ENCODE data around the gene MARCHF5.

Gene MARCHF5

DNA sequence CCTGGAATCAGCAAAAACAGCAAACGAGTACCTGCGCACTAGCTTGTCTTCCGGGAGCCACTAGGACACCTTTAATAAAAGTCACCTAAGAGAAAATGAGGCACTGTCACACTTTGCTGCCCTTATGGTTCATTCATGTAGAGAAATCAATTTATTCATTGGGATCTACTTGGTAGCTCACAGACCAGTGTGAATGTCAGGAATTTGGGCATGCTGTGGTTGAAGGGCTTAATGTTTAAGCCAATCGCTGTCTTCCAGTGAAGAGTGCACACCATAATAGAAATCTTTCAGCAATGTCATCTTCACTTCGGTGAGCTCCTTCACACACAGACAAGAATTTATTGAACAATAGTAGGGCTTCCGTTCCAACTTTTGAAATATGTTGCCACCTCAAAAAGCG lies 65.1 kb downstream of the MARCHF5 start:
- DNase-seq (ENCODE audit: low read depth): no peak
- no peak overlapping the region for H3K4me3 ChIP-seq (ENCODE audit: low read depth, low read length)
- TF ChIP-seq, protein P1, sequence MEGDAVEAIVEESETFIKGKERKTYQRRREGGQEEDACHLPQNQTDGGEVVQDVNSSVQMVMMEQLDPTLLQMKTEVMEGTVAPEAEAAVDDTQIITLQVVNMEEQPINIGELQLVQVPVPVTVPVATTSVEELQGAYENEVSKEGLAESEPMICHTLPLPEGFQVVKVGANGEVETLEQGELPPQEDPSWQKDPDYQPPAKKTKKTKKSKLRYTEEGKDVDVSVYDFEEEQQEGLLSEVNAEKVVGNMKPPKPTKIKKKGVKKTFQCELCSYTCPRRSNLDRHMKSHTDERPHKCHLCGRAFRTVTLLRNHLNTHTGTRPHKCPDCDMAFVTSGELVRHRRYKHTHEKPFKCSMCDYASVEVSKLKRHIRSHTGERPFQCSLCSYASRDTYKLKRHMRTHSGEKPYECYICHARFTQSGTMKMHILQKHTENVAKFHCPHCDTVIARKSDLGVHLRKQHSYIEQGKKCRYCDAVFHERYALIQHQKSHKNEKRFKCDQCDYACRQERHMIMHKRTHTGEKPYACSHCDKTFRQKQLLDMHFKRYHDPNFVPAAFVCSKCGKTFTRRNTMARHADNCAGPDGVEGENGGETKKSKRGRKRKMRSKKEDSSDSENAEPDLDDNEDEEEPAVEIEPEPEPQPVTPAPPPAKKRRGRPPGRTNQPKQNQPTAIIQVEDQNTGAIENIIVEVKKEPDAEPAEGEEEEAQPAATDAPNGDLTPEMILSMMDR (IDR thresholded peaks at IDR 0.05; ENCODE audit: control insufficient read depth, extremely low read depth, insufficient read depth): no peak

DNA sequence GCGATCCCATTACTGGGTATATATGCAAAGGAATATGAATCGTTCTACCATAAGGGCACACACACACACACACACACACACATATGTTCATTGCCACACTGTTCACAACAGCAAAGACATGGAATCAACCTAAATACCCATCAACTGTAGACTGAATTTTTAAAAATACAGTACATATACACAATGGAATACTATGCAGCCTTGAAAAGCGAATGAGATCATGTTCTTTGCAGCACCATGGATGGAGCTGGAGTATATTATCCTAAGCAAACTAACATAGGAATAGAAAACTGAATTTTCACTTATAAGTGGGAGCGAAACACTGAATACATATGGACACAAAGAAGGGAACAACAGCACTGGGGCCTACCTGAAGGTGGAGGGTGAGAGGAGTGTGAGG lies 72.5 kb downstream of the MARCHF5 start:
- no peak for DNase-seq (ENCODE audit: low read depth)
- no peak overlapping the region for H3K4me3 ChIP-seq (ENCODE audit: low read depth, low read length)
- TF ChIP-seq, protein P1 (IDR thresholded peaks at IDR 0.05; ENCODE audit: control insufficient read depth, extremely low read depth, insufficient read depth): no peak

DNA sequence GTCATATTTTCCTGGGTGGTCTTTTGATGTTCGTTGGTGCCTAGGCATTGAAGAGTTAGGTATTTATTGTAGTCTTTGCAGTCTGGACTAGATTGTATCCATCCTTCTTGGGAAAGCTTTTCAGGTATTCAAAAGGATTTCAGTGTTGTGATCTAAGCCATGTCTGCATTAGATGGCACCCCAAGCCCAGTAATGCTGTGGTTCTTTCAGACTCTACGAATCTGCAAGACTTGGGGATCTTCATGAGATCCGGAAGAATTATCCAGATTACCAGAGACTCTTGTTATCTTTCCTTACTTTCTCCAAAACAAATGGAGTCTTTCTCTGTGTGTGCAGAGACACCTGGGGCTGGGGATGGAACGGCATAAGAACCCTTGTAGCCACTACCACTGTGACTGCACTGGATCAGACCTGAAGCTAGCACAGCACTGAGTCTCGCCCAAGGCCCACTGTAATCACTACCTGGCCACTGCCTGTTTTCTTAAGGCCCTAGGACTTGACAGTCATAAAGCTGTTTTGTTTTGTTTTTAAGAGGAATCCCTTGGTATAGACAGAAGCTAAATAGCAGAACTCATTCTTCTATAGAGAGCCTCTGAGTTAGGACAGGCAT lies 75.5 kb downstream of the MARCHF5 start:
- no peak overlapping the region for H3K4me3 ChIP-seq (ENCODE audit: low read depth, low read length)
- DNase-seq (ENCODE audit: low read depth): no peak
- TF ChIP-seq, protein P1 (IDR thresholded peaks at IDR 0.05; ENCODE audit: control insufficient read depth, extremely low read depth, insufficient read depth): no peak

- no peak for DNase-seq (ENCODE audit: low read depth)
- H3K4me3 ChIP-seq (ENCODE audit: low read depth, low read length): no peak overlapping the region
- TF ChIP-seq, protein P1 (IDR thresholded peaks at IDR 0.05; ENCODE audit: control insufficient read depth, extremely low read depth, insufficient read depth): no peak
These were observed 87.0 kb downstream of the MARCHF5 start for GRCh38 chr10:92377962-92378361.

DNA sequence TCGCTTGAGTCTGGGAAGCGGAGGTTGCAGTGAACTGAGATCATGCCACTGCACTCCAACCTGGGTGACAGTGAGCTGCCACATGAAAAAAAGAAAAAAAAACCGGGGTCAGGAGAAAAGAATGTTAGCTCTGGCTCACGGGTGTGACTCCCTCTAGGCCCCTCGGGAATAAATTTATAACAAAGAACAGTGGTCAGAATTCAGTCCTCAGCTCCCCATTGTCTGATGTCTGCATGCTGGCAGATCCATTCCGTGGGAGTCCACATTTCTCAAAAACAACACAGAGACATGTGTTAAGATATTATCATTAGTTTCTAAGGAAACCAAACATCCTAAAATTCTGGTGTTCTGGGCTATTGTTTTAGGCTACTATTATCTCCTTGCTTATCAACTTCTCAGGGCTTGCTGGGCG lies 90.6 kb downstream of the MARCHF5 start:
- no peak for DNase-seq (ENCODE audit: low read depth)
- H3K4me3 ChIP-seq (ENCODE audit: low read depth, low read length): no peak overlapping the region
- TF ChIP-seq, protein P1 (IDR thresholded peaks at IDR 0.05; ENCODE audit: control insufficient read depth, extremely low read depth, insufficient read depth): no peak

- no peak overlapping the region for H3K4me3 ChIP-seq (ENCODE audit: low read depth, low read length)
- TF ChIP-seq, protein P1 (IDR thresholded peaks at IDR 0.05; ENCODE audit: control insufficient read depth, extremely low read depth, insufficient read depth): no peak
- no peak for DNase-seq (ENCODE audit: low read depth)
These were observed 91.7 kb downstream of the MARCHF5 start for GRCh38 chr10:92382631-92383030.

DNA sequence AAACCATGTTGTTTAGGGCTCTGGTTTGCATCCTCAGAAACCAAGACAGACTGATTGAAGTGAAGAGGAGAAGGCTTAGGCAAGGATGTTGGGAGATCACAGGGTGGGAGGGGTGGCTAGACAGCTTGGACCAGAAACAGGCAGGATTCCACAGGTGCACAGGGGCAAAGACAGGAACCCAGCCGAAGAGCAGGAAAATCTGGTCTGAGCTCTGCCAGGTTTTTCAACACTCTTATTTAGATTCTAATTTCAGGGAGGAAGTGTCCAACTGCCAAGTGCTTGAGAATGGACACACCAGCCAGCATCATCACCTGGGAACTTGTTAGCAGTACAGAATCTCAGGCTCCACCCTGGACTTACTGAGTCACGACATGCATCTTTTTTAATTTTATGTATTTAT lies 93.8 kb downstream of the MARCHF5 start:
- DNase-seq (ENCODE audit: low read depth): peak; percentile 31
- TF ChIP-seq, protein P1 (IDR thresholded peaks at IDR 0.05; ENCODE audit: control insufficient read depth, extremely low read depth, insufficient read depth): no peak
- H3K4me3 ChIP-seq (ENCODE audit: low read depth, low read length): no peak overlapping the region
